ENCODE measurements around the gene IL17RC.

DNA sequence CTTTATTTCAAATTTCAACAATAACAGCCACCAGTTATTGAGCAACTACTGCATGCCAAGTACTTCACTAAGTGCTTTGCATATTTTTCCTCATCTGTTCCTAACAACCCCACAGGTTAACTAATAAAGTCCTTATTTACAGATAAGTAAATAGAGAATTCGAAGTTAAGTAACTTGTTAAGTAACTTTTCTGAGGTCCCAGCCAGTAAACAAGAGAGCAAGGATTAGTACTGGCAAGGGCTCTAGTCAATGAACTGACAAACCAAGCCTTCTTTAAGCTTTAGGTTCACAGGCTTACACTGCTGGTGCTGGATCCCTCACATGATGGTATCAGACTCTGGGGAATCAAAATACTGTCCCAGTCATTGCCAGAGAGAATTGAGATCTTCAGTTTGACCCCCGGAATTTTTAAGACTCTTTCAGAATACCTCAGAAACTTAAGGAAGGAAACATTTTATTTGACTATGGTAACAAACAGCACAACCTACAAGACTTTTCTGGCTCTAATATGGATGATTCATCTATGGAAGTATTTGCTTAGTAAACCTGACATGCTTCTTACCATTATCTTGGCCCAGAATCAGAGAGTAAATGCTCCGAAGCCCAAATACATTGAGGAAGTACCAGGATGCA, 53.2 kb downstream of the IL17RC start:
- TF ChIP-seq, protein P1, sequence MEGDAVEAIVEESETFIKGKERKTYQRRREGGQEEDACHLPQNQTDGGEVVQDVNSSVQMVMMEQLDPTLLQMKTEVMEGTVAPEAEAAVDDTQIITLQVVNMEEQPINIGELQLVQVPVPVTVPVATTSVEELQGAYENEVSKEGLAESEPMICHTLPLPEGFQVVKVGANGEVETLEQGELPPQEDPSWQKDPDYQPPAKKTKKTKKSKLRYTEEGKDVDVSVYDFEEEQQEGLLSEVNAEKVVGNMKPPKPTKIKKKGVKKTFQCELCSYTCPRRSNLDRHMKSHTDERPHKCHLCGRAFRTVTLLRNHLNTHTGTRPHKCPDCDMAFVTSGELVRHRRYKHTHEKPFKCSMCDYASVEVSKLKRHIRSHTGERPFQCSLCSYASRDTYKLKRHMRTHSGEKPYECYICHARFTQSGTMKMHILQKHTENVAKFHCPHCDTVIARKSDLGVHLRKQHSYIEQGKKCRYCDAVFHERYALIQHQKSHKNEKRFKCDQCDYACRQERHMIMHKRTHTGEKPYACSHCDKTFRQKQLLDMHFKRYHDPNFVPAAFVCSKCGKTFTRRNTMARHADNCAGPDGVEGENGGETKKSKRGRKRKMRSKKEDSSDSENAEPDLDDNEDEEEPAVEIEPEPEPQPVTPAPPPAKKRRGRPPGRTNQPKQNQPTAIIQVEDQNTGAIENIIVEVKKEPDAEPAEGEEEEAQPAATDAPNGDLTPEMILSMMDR (IDR thresholded peaks at IDR 0.05) = no peak
- TF ChIP-seq EP300 (IDR thresholded peaks at IDR 0.05) = no peak

Data from sigmoid colon (tissue), 4 donors.